Loucy (cell line): ENCODE data around the gene RFC4.

Experiments used
- CTCF ChIP-seq: fragments of 200-600 bp; sonication (generic); conservative IDR thresholded peaks from 2 replicates; pipeline ENCODE4 v1.5.1; 2014; ENCODE audit warnings: mild to moderate bottlenecking, antibody characterized with exemption, low read length
- EZH2phosphoT487 ChIP-seq: fragments of 200-600 bp; IDR thresholded peaks from 2 replicates; pipeline ENCODE4 v1.6.1; 2018; ENCODE audit warnings: antibody characterized with exemption, mild to moderate bottlenecking, moderate library complexity, borderline replicate concordance

GRCh38 chr3:186800285-186800684, 6.0 kb downstream of the RFC4 start:
- TF ChIP-seq CTCF = no peak
- no peak for TF ChIP-seq EZH2phosphoT487
